ENCODE data around the gene OLFM4.
"Not testable (repeated sequence)": the region's sequence is repeated elsewhere in the genome, so short reads cannot be mapped to it uniquely, and the experiment has no call there.

The OLFM4 gene, protein sequence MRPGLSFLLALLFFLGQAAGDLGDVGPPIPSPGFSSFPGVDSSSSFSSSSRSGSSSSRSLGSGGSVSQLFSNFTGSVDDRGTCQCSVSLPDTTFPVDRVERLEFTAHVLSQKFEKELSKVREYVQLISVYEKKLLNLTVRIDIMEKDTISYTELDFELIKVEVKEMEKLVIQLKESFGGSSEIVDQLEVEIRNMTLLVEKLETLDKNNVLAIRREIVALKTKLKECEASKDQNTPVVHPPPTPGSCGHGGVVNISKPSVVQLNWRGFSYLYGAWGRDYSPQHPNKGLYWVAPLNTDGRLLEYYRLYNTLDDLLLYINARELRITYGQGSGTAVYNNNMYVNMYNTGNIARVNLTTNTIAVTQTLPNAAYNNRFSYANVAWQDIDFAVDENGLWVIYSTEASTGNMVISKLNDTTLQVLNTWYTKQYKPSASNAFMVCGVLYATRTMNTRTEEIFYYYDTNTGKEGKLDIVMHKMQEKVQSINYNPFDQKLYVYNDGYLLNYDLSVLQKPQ

DNA sequence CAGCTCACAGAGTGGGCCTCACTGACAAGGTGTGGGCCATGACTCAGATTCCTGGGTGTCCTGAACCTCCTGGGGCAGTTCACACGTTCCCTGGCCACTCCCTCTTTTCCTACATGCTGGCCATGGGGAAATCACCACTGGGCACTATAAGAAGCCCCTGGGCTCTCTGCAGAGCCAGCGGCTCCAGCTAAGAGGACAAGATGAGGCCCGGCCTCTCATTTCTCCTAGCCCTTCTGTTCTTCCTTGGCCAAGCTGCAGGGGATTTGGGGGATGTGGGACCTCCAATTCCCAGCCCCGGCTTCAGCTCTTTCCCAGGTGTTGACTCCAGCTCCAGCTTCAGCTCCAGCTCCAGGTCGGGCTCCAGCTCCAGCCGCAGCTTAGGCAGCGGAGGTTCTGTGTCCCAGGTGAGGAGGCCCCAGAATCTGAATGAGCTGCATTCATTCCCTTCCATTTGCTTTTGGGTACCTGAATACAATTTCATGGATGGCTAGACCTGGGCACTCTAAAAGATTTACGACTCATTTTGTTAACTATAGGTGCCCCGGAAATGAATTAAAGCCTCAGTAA is at the start of gene OLFM4:
OLFM4 (plus strand) TSS at position 177 of the 567 bp plus-strand sequence; CDS start at position 201, 24 bp downstream.
- no peak for DNase-seq

DNA sequence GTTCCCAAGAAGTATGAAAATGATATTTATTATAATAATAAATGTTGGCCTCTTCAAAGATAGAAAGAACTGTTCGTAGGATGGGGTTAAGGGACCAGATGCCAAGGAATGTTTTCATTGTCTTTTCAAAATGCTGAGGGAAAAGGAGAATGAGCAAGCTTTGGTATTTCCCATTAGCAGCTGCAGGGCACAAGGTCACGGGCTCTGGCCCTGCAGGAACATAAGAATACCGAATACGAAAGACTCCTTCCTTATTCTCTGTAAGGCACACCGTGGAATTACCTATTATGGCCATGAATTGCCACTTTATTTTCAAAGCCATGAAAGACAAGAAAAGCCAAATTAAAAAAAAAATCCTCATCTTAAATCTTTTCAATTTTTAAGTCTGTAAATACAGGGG is 49.6 kb upstream of the OLFM4 start:
- DNase-seq = no peak

DNA sequence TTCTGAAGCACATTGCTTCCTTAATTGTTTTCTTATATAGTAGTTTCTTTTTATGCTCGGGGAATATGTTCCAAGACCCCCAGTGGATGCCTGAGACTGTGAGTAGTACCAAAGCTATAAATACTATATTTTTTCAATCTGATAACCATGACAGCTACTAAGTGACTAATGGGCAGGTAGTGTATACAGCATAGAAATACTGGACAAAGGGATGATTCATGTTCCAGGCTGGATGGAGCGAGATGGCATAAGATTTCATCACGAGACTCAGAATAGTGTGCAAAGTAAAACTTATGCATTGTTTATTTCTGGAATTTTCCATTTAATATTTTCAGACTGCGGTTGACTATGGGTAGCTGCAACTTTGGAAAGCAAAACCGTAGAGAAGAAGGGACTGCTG is 47.9 kb upstream of the OLFM4 start:
- DNase-seq = no peak

DNA sequence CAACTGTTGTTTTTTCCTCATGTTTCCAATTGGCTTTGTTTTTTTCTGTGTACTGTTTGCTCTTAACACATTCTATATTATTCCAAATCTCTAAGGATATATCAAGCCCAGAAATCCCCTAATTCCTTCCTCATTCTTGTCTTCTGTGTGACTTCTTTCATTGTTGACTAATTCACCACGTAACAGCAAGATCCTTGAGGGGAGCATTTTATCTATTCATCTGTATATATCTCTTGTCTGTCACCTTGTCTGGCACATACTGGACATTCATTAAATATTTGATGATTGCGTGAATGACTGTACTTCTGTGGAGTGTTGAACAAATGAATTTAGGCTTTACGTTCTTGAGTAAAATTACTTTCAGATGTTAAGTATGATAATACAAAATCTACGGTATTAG is 44.8 kb upstream of the OLFM4 start:
- DNase-seq = no peak

DNA sequence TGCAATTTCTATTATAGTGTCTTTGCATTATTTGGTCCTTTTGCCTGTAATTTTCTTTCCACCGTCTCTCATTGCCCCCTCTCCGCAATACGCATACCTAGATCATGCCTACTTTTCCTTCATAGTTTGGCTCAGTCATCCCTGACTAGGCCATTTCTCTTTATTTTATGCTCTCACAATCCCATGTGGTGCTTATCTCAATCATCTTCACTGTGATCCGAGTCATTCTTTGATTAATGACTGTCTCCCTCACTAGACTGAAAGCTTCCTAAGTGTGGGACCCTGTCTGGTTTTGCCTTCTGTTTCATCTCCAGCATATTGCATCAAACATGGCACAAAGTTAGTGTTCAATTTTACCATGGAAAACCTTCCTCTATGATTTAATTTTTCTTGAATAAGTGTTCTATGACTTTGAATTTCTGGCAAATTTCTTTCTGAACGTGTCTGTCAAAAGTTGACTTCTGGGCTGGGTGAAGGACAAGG is 43.7 kb upstream of the OLFM4 start:
- DNase-seq = no peak

DNA sequence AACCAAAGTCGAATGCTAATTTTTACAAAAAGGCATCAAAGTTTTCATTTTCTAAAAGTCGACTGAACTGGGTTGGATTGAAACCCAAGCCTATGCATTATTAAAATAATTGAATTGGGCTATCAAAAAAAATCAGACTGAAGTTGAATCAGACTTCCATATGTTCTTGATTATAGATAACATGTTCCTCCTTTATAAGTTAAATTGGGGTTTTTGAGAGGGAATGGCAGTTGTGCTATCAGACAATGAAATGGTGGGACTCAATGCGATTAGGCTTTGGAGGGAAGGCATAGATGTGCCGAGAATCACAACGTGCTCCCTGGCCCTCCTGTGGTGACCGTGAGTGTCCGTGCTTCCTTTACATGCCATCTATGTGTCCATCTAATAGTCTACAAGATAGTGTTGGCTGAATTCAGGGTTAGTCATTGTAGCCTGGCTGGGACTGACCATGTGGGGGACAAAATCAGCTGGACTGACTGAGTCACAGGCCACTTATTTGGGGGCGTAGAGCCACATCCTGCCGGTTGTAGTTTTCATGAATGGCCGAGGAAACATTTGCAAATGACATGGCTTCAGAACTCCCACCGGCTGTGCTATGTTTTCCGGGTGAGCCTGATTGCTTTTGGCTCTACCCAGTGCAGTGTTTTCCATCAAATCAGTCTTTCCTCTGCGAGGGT is 37.1 kb upstream of the OLFM4 start:
- no peak for DNase-seq

DNA sequence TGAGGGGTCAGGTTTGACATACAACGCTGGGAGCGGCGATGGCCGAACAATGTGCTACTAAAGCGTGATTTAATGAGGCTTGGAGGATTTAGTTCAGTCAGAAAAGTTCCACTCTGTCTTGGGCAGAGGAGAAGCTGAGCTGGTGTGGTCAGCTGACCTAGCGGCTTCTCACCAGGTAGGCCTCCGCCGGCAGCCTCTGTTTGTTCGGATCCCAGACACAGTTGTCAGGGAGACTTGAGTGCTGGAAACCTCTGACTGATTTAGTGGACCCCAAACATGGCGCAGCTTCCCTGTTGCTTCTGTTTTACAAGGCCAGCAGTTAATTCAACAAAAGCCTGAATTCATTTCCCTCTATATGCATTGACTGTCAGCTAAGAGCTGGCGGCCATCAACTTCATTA is 36.5 kb upstream of the OLFM4 start:
- DNase-seq = no peak

DNA sequence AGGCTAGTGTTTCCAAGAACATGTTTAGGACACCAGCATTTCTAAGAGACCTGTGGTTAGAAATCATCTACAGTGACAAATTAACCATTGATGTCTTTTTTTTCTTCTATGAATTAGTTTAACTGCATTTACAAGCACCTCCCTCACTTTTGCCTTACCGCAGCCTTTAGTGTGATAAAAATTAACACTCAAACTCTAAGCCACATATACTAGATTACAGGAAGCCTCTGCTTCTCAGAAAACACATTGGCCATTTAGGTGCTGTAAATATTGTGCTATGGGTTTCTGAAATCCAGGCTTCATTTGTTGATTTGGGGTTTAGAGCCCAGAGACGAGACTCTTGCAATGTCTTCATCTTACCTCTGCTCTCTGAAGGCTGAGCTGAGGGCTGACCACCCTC is 34.6 kb upstream of the OLFM4 start:
- DNase-seq = no peak

DNA sequence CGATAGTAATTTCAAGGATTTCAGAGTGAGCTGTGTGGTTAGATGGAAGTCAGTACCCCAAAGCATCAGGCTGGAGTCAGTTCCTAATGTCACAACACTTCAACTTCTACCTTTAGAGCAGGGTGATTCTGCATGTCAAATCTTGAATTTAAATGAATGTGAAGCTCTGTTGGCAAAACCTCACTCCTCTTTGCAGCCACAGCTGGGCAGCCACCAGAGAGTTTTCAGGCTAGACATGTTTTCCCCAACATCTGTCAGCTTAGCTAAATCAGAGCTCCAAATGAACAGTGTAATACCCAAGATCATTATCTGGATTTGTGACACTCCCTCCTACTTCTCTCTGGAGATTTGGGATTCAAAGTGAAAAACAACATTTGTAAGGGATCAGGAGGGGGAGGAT is 33.7 kb upstream of the OLFM4 start:
- DNase-seq = no peak

DNA sequence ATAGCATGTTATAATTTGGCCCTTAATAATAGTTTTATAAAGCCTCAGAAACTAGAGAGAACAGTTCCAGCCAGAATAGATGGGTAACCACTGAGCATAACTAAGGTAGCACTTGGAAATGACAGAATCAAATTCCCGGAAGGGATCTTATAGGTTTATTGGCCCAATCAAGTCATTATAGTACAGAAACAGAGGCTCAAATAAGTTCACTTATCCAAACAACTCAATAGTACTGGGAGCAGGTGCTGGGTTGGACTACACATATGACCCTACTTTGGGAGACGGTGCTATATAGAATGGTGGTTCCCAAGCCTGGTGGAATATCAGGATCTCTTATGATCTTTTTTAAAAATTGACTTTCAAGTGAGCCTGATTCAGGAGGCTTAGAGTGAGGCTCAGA is 32.7 kb upstream of the OLFM4 start:
- no peak for DNase-seq

DNA sequence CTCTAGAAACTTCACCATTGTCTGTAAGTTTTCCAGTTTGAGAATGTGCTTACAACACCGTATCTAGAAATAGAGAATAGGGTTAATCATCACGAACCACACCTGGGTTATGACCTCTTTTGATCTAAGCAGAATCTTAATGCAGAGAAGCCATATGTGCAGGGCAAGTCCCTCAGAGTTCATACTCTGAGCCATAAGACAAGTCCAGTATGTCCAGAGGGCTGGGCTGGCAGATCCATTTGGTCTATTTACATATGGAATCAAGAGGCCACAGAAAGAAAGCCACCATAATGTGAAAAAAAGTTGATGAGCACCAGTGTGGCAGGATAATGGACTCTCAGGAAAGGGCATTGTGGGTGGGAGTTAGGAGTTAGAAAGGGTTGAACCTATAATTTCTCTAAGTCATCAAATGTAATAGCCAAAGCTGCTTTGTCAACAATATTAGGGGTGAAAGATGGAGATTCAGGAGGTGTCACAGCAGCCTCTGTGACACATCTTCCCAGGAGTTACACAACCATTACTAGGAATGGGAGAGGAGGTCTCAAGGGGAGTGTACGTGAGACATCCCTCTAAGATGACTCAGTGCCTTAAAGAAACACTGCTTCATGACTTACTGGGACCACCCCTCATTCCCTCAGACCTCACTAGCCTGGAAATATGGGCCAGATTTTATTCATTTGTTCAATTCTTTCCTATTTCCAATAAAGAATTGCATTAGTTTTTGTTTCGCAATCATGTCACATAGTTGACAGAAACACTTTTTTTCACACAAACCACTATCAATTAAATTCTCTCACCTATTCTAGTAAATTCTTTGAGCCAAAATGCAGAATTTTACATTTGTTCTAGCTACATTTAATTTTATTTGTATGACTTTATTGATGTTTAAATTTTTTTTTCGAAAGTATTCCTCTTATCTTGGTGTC is 30.4 kb upstream of the OLFM4 start:
- no peak for DNase-seq

DNA sequence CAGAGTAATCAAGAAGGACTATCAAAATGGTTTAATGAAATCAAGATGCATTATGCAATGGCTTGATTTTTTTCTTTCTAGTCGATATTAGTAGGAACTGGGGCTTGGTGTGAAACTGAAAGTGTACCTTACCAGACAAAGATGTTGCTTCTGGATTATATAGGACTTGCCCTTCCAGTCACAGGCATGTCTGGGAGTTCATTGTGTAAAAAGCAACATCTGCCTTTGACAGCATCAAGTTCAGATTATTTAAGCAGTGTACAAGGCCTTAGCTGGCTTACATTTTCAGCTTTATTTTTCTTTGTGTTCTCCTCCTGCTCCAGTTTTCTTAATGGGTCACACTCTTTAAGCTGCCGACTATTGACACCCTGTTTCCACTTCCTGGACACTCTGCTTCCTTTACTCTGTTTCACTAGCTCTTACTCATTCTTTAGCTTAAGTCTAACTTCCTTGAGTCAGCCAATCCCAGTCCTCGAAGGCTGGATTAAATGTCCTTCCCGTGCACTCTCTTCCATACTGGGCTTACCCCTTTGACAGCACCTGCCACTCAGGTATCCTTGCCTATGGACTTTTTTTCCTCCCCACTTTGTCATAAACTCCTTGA is 29.4 kb upstream of the OLFM4 start:
- no peak for DNase-seq

DNA sequence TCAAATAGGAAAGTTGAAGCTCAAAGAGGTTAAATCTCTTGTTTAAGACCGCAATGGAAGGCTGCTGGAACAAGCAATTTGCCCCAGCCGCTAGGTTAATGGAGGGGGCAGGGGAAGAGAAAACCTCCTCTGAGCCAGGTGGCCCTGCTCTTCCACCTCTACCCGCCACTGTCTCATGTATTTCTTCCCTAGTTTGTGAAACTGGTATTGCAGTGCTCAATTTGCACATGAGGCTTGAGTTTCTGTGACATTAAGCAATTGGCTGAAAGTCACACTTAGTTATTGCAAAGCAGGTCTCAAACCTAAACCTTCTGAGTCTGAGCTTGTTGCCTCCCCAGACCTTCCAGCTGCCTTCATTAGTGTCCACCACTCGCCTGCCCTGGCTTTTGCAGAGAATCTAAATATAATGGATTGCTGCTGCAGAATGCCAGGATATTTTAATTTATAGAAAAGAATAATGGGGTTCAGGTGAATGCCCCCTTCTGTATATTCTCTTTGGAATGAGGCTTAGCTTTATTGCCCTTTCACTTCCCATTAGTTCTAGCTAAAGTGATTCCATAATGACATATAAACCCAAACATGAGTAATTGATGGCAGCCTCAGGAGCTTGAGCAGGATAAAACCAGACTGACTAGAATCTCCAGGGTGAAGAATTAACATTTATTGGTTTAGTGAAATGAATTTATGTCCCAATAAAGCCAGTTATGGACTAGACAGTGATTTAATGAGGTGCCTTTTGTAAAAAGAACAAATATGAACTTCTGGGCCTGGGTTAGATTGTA is 27.0 kb upstream of the OLFM4 start:
- DNase-seq = no peak

DNA sequence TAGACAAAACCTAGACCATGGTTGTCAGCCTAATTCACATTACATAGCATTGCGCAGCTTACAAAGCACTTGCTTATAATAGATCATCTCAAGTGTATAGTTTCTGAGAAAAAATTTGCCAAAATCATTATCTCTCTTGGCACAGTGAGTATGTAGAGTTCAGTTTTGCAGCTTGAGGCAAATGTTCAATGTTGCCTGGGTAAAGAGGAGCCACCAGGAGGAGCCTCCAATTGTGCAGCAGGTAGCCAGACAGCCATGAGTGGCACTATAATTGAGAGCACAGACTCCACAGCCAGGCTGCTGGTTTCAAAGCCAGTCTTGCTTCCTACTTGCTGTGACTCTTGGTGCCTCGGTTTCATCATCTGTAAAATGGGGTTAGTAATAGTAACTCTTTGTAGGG is 24.0 kb upstream of the OLFM4 start:
- DNase-seq = no peak

DNA sequence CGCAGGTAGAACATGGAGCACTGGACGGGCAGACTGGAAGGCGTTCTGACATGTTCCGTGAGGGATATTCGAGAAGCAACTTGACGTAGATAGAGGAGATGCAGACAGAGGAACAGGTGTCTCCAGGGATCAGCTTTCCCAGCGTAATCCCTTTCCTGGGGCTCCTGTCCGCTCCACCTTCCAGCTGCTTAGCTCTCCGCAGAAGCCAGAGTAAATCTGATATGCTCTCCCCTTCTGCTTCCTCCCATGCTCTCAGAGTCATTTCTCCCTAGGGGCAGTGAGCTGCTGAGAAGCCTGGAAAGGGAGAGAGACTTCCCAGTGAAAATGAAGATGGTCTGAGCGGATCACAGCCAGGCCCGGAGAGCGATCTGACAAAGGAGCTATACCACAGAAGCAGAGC is 23.0 kb upstream of the OLFM4 start:
- DNase-seq = no peak

DNA sequence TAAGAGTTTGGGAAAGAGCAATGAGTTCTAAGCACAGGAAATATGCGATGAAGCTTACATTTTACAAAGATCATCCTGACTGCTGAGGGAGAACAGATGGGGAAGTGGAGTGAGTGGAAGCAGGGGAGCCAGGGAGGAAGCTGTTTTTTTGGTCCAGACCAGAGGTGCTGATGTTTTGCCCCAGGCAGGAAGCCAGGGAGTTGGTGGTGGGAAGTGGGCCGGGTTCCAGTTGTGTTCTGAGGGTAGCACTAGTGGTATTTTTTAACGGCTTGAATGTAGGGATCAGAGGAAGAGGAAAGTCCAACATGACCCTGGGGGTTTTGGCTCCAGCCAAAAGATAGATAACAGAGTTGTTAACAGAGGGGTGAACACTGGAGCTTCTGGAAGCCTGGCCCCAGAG is 20.7 kb upstream of the OLFM4 start:
- no peak for DNase-seq

DNA sequence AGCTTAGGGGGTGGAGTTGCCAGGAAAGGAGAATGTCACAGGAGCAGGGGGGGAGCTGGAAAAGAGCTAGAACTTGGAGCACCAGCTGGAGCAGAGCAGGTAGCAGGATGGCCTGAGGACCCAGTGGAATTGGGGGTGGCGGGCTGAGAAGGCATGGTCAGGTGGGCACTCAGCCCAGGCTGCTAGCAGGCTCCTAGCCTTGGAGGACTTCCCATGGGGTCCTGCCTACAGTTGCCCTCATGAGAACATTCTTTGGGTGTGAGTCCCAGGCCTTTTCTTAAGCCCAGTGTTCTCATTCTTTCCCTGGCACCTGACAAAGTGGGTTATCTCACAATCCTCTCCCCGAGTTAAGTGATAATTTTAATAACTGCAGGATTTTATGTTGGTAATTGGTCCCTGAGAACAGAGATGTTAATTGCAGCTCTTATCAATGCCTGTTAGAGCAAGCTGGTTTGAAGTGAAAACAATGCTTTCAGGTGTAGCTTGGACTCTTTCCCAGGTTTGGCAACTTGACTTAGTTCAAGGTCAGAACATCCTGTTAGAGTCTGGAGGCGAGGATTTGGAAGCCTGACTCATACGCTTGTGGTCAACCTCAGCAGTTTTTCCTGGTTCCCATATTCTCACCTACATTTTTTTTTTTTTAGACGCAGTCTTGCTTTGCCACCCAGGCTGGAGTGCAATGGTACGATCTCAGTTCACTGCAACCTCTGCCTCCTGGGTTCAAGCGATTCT is 18.1 kb upstream of the OLFM4 start:
- DNase-seq = no peak

DNA sequence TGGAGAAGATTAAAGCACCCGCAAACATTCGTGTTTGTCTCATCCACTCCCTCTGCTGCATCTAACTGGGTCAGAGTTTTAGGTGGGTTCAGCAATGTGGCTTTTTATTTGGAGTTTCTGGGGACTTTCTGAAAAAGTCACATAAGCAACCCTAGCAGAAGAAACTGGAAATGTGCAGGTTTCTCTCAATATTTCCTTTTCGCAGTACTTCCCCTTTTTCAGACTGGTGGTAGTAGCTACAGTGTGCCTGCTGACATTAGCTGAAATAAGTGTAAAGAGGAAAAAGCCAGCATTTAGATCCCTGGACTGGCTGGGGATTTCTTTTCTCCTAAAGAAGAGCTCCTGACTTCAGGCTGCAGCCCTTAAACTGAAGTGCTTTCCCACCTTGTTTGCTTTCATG is 15.9 kb upstream of the OLFM4 start:
- DNase-seq = no peak

DNA sequence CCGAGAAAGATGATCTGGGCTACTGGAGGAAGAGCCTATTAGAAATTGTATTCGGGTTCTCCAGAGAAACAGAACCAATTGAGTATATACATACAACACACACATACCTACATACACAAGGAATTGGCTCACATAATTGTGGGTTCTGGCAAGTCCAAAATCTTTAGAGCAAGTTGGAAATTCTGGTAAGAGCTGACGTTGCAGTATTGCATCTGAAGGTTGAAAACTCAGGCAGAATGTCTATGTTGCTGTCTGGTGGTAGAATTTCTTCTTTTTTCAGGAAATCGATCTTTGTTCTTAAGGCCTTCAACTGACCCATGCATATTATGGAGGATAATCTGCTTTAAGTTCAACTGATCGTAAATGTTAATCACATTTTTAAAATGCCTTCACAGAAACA is 15.5 kb upstream of the OLFM4 start:
- no peak for DNase-seq

DNA sequence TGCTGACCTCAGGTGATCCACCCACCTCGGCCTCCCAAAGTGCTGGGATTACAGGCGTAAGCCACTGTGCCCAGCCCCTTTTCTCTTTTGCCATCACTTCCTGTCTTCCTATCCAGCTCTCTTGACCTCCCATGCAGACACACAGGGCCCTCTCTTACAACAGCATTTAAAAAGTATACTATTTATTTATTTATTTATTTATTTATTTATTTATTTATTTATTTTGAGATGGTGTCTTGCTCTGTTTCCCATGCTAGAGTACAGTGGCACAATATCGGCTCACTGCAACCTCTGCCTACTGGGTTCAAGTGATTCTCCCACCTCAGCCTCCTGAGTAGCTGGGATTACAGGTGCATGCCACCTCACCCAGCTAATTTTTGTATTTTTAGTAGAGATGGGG is 14.6 kb upstream of the OLFM4 start:
- not testable (repeated sequence) for DNase-seq

Data from kidney glomerular epithelial cell (primary cell).